Hematopoietic multipotent progenitor cell treated with erythropoietin and hydrocortisone succinate and interleukin-3 and kit ligand, for 17 days (in vitro differentiated cells): Measurements from ENCODE around the gene OR4C13.
A peak's percentile ranks its signal among the peaks of the same experiment; 100 is the strongest.
"Not testable (repeated sequence)": the region's sequence is repeated elsewhere in the genome, so short reads cannot be mapped to it uniquely, and the experiment has no call there.

Experiments
- DNase-seq: peaks from one replicate; pipeline ENCODE4 v3.0.0-alpha.2; 2015; ENCODE audit warnings: low spot score

The OR4C13 gene

DNA sequence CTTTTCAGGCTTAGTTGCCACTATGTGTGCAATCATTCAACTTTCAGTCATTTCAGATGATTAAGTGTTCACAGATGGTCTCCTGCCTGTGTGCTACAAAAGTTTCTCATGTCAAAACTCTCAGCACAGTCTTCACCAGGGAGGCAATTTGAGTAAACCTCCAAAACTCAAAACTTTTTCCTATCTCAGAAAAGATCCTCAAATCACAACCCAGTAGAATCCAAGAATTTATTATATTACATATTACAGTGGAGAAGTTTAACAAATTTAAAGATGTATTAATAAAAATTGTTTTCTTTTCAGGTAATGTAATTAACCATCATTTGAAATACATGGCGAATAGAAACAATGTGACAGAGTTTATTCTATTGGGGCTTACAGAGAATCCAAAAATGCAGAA lies at the start of gene OR4C13:
Gene OR4C13 (plus strand): TSS at position 301 of the 400 bp plus-strand sequence. CDS start 32 bp downstream, at position 333.
- DNase-seq, result no peak

DNA sequence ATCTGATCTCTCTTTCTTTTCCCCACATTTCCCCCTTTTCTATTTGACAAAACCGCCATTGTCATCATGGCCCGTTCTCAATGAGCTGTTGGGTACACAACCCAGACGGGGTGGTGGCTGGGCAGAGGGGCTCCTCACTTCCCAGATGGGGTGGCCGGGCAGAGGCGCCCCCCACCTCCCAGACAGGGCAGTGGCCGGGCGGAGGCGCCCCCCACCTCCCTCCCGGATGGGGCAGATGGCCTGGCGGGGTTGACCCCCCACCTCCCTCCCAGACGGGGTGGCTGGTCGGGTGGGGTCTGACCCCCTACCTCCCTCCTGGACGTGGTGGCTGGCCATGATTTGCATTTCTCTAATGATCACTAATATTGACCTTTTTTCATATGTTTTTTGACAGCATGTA lies 40.7 kb upstream of the OR4C13 start:
- DNase-seq, result not testable (repeated sequence)

- DNase-seq, result not testable (repeated sequence)
Measured at GRCh38 chr11:49948701-49949100, 3.5 kb upstream of the OR4C13 start.

GRCh38 chr11:49973439-49973838 lies 21.2 kb downstream of the OR4C13 start:
- DNase-seq, result not testable (repeated sequence)

- DNase-seq, result not testable (repeated sequence)
Measured at GRCh38 chr11:49982435-49982834, 30.2 kb downstream of the OR4C13 start, which contains the start of gene OR4C12. Gene OR4C12 (minus strand): TSS chr11:49982535. CDS start chr11:49982501, 34 bp downstream.

GRCh38 chr11:49995565-49995964 lies 43.4 kb downstream of the OR4C13 start:
- DNase-seq, result peak; percentile 60
